GM10266 (cell line): ENCODE data around the gene HEXA.
"Not testable (repeated sequence)": the region's sequence is repeated elsewhere in the genome, so short reads cannot be mapped to it uniquely, and the experiment has no call there.

Experiments used
- DNase-seq: peaks from one replicate; pipeline ENCODE4 v3.0.0; 2012; ENCODE audit errors: extremely low spot score
- CTCF ChIP-seq: IDR thresholded peaks from 2 replicates; pipeline ENCODE4 v1.5.1; 2012; ENCODE audit warnings: mild to moderate bottlenecking, low read depth; ENCODE audit not compliant: control insufficient read depth, insufficient read depth; ENCODE audit errors: missing control alignments

Gene HEXA

GRCh38 chr15:72375846-72376581 is at the start of gene HEXA:
Gene HEXA (minus strand): TSS chr15:72376014. CDS start chr15:72375972, 42 bp downstream.
- peak; percentile 92 for DNase-seq
- no peak for TF ChIP-seq CTCF

DNA sequence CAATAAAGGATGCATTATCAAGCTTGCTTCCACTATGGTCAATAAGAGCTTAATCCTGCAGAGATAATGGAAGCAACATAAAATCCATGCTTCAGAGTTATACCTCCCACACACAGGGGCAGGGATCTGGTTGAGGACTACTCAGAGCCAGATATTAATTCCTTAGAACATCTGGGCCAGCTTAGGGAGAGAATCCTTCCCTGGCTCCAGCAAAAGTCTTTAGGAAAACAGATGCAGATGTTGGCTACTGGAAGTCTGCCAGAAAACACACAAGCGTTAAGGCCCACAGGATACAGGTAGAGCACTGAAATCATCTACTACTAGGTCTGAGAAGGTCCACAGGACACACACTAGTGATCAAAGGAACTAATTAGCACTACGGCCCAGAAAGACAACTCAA is 47.4 kb upstream of the HEXA start:
- DNase-seq: no peak
- TF ChIP-seq CTCF: no peak

DNA sequence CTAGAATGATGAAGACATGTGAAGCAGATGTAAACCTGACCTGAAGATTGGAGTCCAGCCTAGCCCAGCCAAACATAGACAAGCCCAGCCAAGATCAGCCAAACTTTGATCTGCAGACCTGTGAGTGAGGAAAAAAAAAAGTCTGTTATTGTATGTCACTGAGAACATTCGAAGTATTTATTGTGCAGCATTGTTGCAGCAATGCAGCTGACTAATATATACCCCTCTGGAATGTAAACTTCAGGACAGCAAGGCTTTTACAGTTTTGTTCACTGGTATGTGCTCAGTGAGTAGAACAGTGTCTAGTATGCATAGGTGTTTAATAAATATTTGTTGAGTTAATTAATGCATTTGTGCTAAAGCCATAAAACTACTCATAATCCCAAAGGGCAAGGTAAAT is 45.7 kb upstream of the HEXA start:
- DNase-seq: no peak
- TF ChIP-seq CTCF: no peak

DNA sequence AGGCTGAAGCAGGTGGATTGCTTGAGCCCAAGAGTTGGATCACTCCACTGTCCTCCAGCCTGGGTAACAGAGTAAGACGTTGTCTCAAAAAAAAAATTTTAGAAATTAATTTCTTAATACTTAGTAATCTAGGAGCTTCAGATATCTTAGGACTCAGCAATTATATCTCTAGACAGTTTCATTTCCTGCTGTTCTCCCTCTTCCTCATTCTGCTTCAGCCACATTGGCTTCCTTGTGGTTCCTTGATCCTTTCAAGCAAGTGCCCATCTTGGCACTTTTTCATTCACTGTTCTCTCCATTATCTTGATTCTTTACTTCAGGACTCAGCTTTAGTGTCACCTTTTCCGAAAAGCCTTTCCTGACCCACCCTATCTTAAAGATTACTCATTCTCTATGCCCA is 44.8 kb upstream of the HEXA start:
- DNase-seq: no peak
- no peak for TF ChIP-seq CTCF

- DNase-seq: not testable (repeated sequence)
Observed at GRCh38 chr15:72419768-72420167, 44.0 kb upstream of the HEXA start.

DNA sequence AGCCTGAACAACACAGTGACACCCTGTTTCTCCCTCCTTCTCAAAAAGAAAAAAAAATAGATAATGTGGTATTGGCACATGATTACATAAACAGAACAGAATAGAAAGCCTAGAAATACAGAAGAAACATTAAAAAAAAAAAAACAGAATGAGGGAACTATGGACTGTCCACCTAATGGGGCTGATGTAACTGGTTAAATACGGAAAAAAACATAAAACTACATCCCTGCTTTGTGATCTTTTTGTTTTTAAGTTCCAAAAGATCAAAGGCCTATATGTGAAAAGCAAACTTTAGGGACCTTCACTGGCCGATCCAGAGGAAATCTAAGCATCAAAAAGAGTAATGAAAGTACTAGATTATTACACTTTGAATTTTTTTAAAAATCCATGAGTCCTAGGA is 39.5 kb upstream of the HEXA start:
- no peak for DNase-seq
- TF ChIP-seq CTCF: no peak

- not testable (repeated sequence) for DNase-seq
Observed at GRCh38 chr15:72413337-72413736, 37.5 kb upstream of the HEXA start.

DNA sequence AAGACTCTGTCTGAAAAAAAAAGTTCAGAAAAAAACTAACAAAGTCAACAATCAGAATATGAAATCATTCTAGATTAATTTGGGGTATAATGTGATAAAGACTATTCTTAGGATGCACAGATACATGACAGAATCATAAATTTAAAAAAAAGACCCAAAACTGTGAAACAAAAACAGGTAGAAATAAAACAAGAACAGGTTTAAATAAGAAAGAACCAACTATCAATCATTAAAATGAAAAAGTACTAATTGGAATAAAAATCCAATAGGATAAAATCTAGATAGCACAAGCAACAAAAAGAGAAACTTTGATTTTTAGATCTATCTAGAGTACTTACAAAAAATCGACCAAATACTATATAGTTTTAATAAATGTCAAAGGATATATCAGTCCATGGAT is 35.7 kb upstream of the HEXA start:
- DNase-seq: no peak
- TF ChIP-seq CTCF: no peak
